ENCODE measurements around the gene NDUFAF7.

- TF ChIP-seq CTCF (IDR thresholded peaks at IDR 0.05) (no peak), POLR2A (IDR thresholded peaks at IDR 0.05) (no peak), EP300 (IDR thresholded peaks at IDR 0.05; ENCODE audit: low read depth) (no peak), POLR2AphosphoS5 (IDR thresholded peaks at IDR 0.05) (no peak)
Observed at GRCh38 chr2:37190290-37190689, 41.2 kb upstream of the NDUFAF7 start.

Data from transverse colon (tissue), 4 donors.